Measurements from ENCODE around the gene FOXA3. TPM values are rescaled to one million over a fixed set of nuclear protein-coding genes. Genes with fewer than 3 reads are reported as not detected.

FOXA3 gene
- total RNA-seq, 4 donors from 2014 or later: 1.9 to 24.4 (median 9.2) TPM

GRCh38 chr19:45828945-45829344 lies 35.2 kb upstream of the FOXA3 start:
- TF ChIP-seq POLR2AphosphoS5 (IDR thresholded peaks at IDR 0.05) (no peak), EP300 (IDR thresholded peaks at IDR 0.05; ENCODE audit: low read depth) (no peak), POLR2A (IDR thresholded peaks at IDR 0.05) (no peak)
- TF ChIP-seq, protein P1, sequence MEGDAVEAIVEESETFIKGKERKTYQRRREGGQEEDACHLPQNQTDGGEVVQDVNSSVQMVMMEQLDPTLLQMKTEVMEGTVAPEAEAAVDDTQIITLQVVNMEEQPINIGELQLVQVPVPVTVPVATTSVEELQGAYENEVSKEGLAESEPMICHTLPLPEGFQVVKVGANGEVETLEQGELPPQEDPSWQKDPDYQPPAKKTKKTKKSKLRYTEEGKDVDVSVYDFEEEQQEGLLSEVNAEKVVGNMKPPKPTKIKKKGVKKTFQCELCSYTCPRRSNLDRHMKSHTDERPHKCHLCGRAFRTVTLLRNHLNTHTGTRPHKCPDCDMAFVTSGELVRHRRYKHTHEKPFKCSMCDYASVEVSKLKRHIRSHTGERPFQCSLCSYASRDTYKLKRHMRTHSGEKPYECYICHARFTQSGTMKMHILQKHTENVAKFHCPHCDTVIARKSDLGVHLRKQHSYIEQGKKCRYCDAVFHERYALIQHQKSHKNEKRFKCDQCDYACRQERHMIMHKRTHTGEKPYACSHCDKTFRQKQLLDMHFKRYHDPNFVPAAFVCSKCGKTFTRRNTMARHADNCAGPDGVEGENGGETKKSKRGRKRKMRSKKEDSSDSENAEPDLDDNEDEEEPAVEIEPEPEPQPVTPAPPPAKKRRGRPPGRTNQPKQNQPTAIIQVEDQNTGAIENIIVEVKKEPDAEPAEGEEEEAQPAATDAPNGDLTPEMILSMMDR (IDR thresholded peaks at IDR 0.05): no peak
- WGBS, 2 donors (ENCODE audit: low coverage in 1 of 2): 99% methylated on average over 16 of the region's 16 CpGs; no CpG with 5 or more reads in 1 of the 2 donors
- Histone ChIP-seq H3K27ac (no peak overlapping the region), H3K4me3 (no peak overlapping the region), H3K36me3 (peaks cover 0 to 82% (median 28%) of the 10 kb centered on the region in 4 donors), H3K9me3 (no peaks in the 10 kb centered on the region), H3K27me3 (no peaks in the 10 kb centered on the region), H3K4me1 (peaks cover 0 to 5% (median 0%) of the 10 kb centered on the region in 4 donors)
- no peak for DNase-seq
- intact Hi-C loops (cut with DNase I; ENCODE audit: low total_unique reads): no loop called here
- in situ Hi-C loops (cut with MboI; ENCODE audit: low pct_ligation_motif_present in 1 of 4, low pct_unique_long_range_greater_than_20kb in 1 of 4, low sequenced_read_pairs in 3 of 4): no loop called here

DNA sequence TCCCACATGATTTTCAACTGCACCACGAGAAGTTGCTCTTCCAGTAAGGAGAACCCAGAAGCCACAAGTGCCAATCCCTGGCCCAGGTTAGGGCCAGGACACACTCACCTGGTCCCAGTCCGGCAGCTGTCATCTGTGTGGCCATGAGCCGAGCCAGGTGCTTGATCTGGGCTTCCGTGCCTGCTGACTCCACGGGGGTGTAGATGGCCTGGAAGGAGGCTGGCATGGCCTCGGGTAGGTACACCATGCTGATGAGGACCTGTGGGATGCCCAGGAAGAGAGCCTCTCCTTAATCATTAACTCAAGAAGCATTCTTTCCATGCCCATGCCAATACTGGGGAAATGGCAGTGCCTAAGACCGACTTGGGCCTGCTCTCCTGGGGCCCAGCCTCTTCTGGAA lies 29.2 kb upstream of the FOXA3 start:
- Histone ChIP-seq H3K36me3 (peaks cover 0 to 96% (median 36%) of the 10 kb centered on the region in 4 donors), H3K27me3 (no peaks in the 10 kb centered on the region), H3K9me3 (no peaks in the 10 kb centered on the region), H3K4me3 (no peak overlapping the region), H3K27ac (no peak overlapping the region), H3K4me1 (no peaks in the 10 kb centered on the region)
- WGBS, 2 donors (ENCODE audit: low coverage in 1 of 2): 84% methylated on average over 7 of the region's 7 CpGs; no CpG with 5 or more reads in 1 of the 2 donors
- TF ChIP-seq, protein P1 (IDR thresholded peaks at IDR 0.05): no peak
- TF ChIP-seq EP300 (IDR thresholded peaks at IDR 0.05; ENCODE audit: low read depth) (no peak), POLR2AphosphoS5 (IDR thresholded peaks at IDR 0.05) (no peak), POLR2A (IDR thresholded peaks at IDR 0.05) (no peak)
- in situ Hi-C loops (cut with MboI; ENCODE audit: low pct_ligation_motif_present in 1 of 4, low pct_unique_long_range_greater_than_20kb in 1 of 4, low sequenced_read_pairs in 3 of 4): no loop called here
- DNase-seq: no peak
- intact Hi-C loops (cut with DNase I; ENCODE audit: low total_unique reads): no loop called here

GRCh38 chr19:45842198-45842597 lies 21.9 kb upstream of the FOXA3 start:
- intact Hi-C loops (cut with DNase I; ENCODE audit: low total_unique reads): no loop called here
- H3K36me3 ChIP-seq: peaks cover 0 to 87% (median 43%) of the 10 kb centered on the region in 4 donors
- DNase-seq: no peak

DNA sequence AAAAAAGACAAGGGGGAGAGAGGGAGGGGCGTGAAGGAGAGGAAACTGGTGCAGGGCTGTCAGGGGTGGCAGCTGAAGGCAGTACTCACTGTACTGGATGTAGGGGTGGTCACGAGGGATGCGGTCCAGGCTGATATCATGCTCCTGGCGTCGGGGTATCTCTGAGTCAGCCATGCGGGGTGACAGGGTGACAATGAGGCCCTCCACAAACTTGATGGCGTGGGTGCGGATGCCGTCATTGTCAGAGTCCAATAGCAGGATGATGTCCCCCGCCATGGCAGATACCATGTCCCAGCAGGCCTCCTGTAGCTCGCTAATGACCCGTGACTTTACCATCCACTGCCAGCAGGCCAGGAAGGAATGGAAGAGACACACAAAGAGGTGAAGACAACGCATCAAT lies 16.5 kb upstream of the FOXA3 start:
- no peaks in the 10 kb centered on the region for H3K4me1 ChIP-seq
- peaks cover 0 to 72% (median 32%) of the 10 kb centered on the region in 4 donors for H3K36me3 ChIP-seq
- H3K4me3 ChIP-seq: no peak overlapping the region
- intact Hi-C loops (cut with DNase I; ENCODE audit: low total_unique reads): no loop called here
- 94% methylated on average over 13 of the region's 13 CpGs; no CpG with 5 or more reads in 1 of the 2 donors for WGBS, 2 donors (ENCODE audit: low coverage in 1 of 2)
- H3K27ac ChIP-seq: no peak overlapping the region
- H3K27me3 ChIP-seq: no peaks in the 10 kb centered on the region
- in situ Hi-C loops (cut with MboI; ENCODE audit: low pct_ligation_motif_present in 1 of 4, low pct_unique_long_range_greater_than_20kb in 1 of 4, low sequenced_read_pairs in 3 of 4): no loop called here
- no peak for DNase-seq
- TF ChIP-seq, protein P1 (IDR thresholded peaks at IDR 0.05): no peak
- TF ChIP-seq POLR2A (IDR thresholded peaks at IDR 0.05): no peak
- TF ChIP-seq POLR2AphosphoS5 (IDR thresholded peaks at IDR 0.05): no peak
- TF ChIP-seq EP300 (IDR thresholded peaks at IDR 0.05; ENCODE audit: low read depth): no peak
- no peaks in the 10 kb centered on the region for H3K9me3 ChIP-seq

More at GRCh38 chr19:45842198-45842597, 21.9 kb upstream of the FOXA3 start:
- no peaks in the 10 kb centered on the region for H3K27me3 ChIP-seq
- no peaks in the 10 kb centered on the region for H3K9me3 ChIP-seq
- no peak for TF ChIP-seq POLR2A (IDR thresholded peaks at IDR 0.05)
- TF ChIP-seq EP300 (IDR thresholded peaks at IDR 0.05; ENCODE audit: low read depth): no peak
- TF ChIP-seq, protein P1 (IDR thresholded peaks at IDR 0.05): no peak
- no peak for TF ChIP-seq POLR2AphosphoS5 (IDR thresholded peaks at IDR 0.05)
- WGBS, 2 donors (ENCODE audit: low coverage in 1 of 2): 96% methylated on average over 14 of the region's 14 CpGs; no CpG with 5 or more reads in 1 of the 2 donors
- no peak overlapping the region for H3K4me3 ChIP-seq
- in situ Hi-C loops (cut with MboI; ENCODE audit: low pct_ligation_motif_present in 1 of 4, low pct_unique_long_range_greater_than_20kb in 1 of 4, low sequenced_read_pairs in 3 of 4): no loop called here
- H3K4me1 ChIP-seq: no peaks in the 10 kb centered on the region
- no peak overlapping the region for H3K27ac ChIP-seq
